GM12864 (cell line): ENCODE data around the gene VWA5A.

Experiments used
- DNase-seq: peaks from one replicate; pipeline ENCODE4 v3.0.0-alpha.2; 2011; ENCODE audit warnings: low read depth
- H3K4me3 ChIP-seq: 2 replicates; pipeline ENCODE4 v1.5.1; 2011; ENCODE audit warnings: mild to moderate bottlenecking, low read depth, low read length, control low read depth
- TF ChIP-seq, protein P1 (sequence below): IDR thresholded peaks from 2 replicates; pipeline ENCODE4 v1.5.1; 2011; ENCODE audit warnings: low read depth, mild to moderate bottlenecking, moderate library complexity, low read length, control low read depth, inconsistent platforms; ENCODE audit errors: missing control alignments

The VWA5A gene, protein sequence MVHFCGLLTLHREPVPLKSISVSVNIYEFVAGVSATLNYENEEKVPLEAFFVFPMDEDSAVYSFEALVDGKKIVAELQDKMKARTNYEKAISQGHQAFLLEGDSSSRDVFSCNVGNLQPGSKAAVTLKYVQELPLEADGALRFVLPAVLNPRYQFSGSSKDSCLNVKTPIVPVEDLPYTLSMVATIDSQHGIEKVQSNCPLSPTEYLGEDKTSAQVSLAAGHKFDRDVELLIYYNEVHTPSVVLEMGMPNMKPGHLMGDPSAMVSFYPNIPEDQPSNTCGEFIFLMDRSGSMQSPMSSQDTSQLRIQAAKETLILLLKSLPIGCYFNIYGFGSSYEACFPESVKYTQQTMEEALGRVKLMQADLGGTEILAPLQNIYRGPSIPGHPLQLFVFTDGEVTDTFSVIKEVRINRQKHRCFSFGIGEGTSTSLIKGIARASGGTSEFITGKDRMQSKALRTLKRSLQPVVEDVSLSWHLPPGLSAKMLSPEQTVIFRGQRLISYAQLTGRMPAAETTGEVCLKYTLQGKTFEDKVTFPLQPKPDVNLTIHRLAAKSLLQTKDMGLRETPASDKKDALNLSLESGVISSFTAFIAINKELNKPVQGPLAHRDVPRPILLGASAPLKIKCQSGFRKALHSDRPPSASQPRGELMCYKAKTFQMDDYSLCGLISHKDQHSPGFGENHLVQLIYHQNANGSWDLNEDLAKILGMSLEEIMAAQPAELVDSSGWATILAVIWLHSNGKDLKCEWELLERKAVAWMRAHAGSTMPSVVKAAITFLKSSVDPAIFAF

DNA sequence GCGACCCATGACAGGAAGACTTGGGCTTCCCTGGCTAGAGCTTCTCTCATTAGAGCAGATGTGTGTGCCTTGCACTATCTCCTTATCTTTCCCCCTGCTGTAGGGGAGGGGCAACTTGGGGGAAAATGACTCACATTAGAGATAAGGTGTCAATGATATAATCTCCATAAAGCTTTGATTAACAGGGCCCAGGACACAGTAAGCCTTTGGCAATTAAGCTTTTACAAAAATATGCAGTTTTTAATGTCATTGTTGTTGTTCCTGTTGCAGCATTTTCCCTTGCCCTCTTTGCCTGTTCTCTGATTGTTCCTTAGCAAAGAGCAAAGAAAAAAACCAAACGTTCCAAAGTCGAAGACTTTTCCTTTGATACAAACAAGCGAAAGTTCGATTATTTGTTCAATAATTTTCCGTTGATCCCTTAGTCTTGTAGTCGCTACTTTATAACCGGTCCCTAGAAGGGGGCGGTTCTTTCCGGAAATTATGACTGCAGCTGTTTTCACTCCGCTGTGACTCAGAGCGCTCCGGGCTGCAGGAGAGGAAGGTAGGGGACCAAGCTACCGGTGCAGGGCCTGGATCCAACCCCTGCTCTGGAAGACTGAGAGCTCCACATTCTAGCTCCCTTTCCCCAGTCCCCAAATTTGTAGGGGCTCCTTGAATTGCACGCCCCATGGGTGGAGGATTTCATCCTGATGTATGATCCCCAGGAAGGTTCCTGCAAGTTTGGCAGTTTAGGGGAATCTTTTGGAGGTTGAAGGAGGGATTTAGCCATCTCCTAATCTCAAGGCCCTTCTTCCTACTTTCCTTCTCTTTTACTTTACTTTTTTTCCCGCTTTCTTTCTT, at the start of gene VWA5A:
Gene VWA5A (plus strand): TSS at position 509 of the 840 bp plus-strand sequence. CDS start 2,062 bp downstream, outside the sequence.
- H3K4me3 ChIP-seq, result peak within 1 kb of the TSS; percentile 48
- TF ChIP-seq, protein P1, sequence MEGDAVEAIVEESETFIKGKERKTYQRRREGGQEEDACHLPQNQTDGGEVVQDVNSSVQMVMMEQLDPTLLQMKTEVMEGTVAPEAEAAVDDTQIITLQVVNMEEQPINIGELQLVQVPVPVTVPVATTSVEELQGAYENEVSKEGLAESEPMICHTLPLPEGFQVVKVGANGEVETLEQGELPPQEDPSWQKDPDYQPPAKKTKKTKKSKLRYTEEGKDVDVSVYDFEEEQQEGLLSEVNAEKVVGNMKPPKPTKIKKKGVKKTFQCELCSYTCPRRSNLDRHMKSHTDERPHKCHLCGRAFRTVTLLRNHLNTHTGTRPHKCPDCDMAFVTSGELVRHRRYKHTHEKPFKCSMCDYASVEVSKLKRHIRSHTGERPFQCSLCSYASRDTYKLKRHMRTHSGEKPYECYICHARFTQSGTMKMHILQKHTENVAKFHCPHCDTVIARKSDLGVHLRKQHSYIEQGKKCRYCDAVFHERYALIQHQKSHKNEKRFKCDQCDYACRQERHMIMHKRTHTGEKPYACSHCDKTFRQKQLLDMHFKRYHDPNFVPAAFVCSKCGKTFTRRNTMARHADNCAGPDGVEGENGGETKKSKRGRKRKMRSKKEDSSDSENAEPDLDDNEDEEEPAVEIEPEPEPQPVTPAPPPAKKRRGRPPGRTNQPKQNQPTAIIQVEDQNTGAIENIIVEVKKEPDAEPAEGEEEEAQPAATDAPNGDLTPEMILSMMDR, result no peak
- DNase-seq, result peak; percentile 38

DNA sequence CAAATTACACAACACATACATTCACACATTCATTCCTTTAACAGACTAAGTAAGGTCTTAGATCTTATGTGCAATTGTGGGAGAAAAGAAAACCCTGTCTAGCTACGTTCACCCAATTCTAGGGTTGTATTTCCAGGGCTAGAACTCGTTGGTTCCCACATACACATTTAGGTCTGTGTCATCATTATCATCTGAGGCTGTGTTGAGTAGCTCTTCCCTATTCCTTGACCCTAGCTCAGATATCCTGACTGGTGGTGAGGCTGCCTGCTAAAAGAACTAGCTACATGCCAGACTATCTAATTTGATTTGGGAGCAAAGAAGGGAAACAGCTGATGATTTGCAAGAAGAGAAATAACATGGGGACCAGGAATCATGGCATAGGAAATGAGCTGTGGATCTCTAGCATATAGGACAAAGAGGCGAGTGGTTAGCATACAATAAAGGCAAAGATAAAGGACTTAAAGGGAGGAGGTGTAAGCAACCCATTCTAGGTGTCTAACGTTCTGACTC, 46.6 kb upstream of the VWA5A start:
- no peak overlapping the region for H3K4me3 ChIP-seq
- no peak for DNase-seq
- TF ChIP-seq, protein P1, result no peak

DNA sequence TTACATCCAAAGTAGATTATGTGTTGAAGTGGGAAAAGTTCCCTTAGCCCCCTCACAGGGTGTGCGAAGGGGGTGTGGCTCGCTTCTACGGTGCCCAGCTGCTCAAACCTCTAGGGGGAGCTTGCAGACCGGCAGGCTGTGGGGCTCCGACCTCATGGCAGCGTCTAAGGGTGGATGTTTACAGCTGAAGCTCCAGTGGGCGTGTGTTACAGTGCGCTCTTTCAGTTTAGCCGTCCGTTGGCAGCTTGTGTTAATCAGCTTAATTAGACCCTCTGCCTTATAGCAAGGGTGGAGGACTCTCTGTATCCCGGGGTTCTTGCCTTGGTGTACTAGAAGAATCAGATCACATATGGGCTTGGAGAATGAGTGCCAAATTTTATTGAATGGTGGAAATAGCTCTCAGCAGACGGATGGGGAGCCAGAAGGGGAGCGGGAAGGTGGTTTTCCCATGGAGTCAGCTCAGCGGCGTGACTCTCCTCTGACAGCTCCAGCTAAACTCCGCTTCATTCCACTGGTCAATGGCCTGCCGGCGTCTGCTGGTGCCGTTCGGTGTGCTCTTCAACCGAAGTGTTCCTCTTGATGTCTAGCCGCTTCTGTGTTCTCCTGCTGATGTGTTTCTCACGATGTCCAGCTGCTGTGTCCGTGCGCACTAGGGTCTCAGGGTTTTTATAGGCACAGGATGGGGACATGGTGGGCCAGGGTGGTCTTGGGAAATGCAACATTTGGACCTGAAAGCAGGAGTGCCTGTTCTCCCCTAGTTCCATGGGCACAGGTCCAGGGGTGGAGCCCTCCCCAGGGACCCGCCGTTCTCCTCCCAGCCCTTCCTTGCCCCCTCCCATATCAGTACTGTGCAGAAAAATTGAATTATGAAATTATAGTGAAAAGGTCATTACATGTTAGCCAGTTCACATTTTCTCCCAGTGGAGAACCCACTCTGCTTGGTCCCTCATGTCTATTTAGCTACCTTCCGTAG, 45.5 kb upstream of the VWA5A start:
- TF ChIP-seq, protein P1, result peak; percentile 69
- peak; percentile 43 for DNase-seq
- H3K4me3 ChIP-seq, result 0 out of 2 replicates have a peak overlapping the region, but pooled peaks have one; percentile 5

DNA sequence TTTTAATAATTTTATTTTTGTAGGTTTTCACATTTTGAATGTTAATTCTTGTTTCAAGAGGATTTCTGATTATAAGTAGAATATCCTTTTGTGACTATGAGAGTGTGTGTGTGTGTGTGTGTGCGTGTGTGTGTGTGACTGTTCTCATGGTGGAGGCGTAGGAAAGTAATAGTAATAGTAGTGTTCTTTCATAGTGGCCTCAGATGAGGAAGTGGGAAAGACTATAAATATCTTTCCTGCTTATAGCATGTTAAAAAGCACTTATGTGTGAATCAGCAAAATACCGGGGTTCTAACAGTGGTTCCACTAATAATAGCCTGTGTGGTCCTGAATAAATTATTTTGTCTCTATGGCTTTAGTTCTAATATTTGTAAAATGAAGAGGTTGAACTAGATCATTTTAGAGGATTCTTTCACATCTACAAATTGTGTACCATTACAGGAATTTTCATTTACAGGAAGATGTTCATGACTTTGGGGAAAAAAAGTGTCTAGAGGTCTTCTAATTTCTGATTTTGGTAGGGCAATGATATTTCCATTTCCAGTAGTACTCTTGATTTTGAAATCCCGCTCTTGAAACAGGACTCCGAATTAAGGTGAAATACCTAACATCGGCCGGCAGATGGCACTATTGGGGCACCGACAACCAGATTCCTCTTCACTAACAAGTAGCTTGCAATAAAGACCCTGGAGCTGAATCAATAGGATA, 44.2 kb upstream of the VWA5A start:
- H3K4me3 ChIP-seq, result no peak overlapping the region
- TF ChIP-seq, protein P1, result peak; percentile 59
- DNase-seq, result peak; percentile 76

DNA sequence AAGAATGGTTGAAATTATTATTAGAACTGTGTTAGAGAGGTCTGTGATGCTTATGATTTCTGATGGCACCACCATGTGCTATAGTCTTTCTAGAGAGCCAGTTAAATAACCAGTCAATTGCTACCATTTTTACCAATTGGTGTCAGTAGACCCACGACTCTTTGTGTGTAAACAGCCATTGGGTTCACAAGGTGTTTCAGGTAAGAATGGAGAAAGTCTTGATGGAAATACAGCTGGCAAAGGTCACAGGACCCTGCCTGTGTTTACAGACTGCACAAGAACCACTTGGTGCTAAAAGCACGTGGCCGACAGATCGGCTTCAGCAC, 43.7 kb upstream of the VWA5A start:
- TF ChIP-seq, protein P1, result no peak
- H3K4me3 ChIP-seq, result no peak overlapping the region
- no peak for DNase-seq
